ENCODE results near the gene ARHGEF19.
"Not testable (repeated sequence)": the region's sequence is repeated elsewhere in the genome, so short reads cannot be mapped to it uniquely, and the experiment has no call there.

The ARHGEF19 gene

GRCh38 chr1:16167331-16168143 lies 44.9 kb downstream of the ARHGEF19 start:
- H3K27ac Mint-ChIP-seq (ENCODE audit: low read depth), result peak overlapping the region; percentile 74
- DNase-seq (ENCODE audit: low spot score in 2 of 2) (peak; percentile 40 to 72), ATAC-seq (replicated peaks; ENCODE audit: extremely low read depth, poor library complexity, severe bottlenecking) (peak; percentile 92)
- no peaks in the 10 kb centered on the region for H3K9me3 Mint-ChIP-seq
- peaks cover 43% of the 10 kb centered on the region for H3K4me1 Mint-ChIP-seq
- peaks cover 5% of the 10 kb centered on the region for H3K36me3 Mint-ChIP-seq (ENCODE audit: insufficient read depth)
- H3K27me3 Mint-ChIP-seq, result no peaks in the 10 kb centered on the region
- peak overlapping the region; percentile 69 for H3K4me3 Mint-ChIP-seq

GRCh38 chr1:16166117-16166516 lies 46.3 kb downstream of the ARHGEF19 start:
- peak overlapping the region; percentile 69 for H3K27ac Mint-ChIP-seq (ENCODE audit: low read depth)

GRCh38 chr1:16165548-16165947 lies 46.9 kb downstream of the ARHGEF19 start:
- DNase-seq (ENCODE audit: low spot score in 2 of 2) (no peak), ATAC-seq (replicated peaks; ENCODE audit: extremely low read depth, poor library complexity, severe bottlenecking) (no peak)
- Mint-ChIP-seq H3K27me3 (no peaks in the 10 kb centered on the region), H3K9me3 (no peaks in the 10 kb centered on the region), H3K4me1 (peaks cover 56% of the 10 kb centered on the region), H3K36me3 (ENCODE audit: insufficient read depth) (peaks cover 7% of the 10 kb centered on the region), H3K4me3 (no peak overlapping the region), H3K27ac (ENCODE audit: low read depth) (peak overlapping the region; percentile 69)

More at GRCh38 chr1:16166117-16166516, 46.3 kb downstream of the ARHGEF19 start:
- DNase-seq (ENCODE audit: low spot score in 2 of 2), result no peak
- no peaks in the 10 kb centered on the region for H3K27me3 Mint-ChIP-seq
- no peaks in the 10 kb centered on the region for H3K9me3 Mint-ChIP-seq
- no peak overlapping the region for H3K4me3 Mint-ChIP-seq
- peaks cover 56% of the 10 kb centered on the region for H3K4me1 Mint-ChIP-seq
- H3K36me3 Mint-ChIP-seq (ENCODE audit: insufficient read depth), result peaks cover 5% of the 10 kb centered on the region
- no peak for ATAC-seq (replicated peaks; ENCODE audit: extremely low read depth, poor library complexity, severe bottlenecking)

GRCh38 chr1:16165073-16165364 lies 47.4 kb downstream of the ARHGEF19 start:
- peaks cover 7% of the 10 kb centered on the region for H3K36me3 Mint-ChIP-seq (ENCODE audit: insufficient read depth)
- peaks cover 56% of the 10 kb centered on the region for H3K4me1 Mint-ChIP-seq
- DNase-seq (ENCODE audit: low spot score in 2 of 2) (no peak), ATAC-seq (replicated peaks; ENCODE audit: extremely low read depth, poor library complexity, severe bottlenecking) (no peak)
- no peaks in the 10 kb centered on the region for H3K27me3 Mint-ChIP-seq
- peak overlapping the region; percentile 23 for H3K4me3 Mint-ChIP-seq
- peak overlapping the region; percentile 69 for H3K27ac Mint-ChIP-seq (ENCODE audit: low read depth)
- H3K9me3 Mint-ChIP-seq, result no peaks in the 10 kb centered on the region

GRCh38 chr1:16164213-16165072 lies 48.0 kb downstream of the ARHGEF19 start:
- Mint-ChIP-seq H3K27me3 (no peaks in the 10 kb centered on the region), H3K4me3 (peak overlapping the region; percentile 23), H3K9me3 (no peaks in the 10 kb centered on the region), H3K4me1 (peaks cover 55% of the 10 kb centered on the region), H3K27ac (ENCODE audit: low read depth) (peak overlapping the region; percentile 69), H3K36me3 (ENCODE audit: insufficient read depth) (peaks cover 7% of the 10 kb centered on the region)
- no peak for DNase-seq (ENCODE audit: low spot score in 2 of 2)
- ATAC-seq (replicated peaks; ENCODE audit: extremely low read depth, poor library complexity, severe bottlenecking), result no peak

GRCh38 chr1:16163608-16164212 lies 48.7 kb downstream of the ARHGEF19 start:
- ATAC-seq (replicated peaks; ENCODE audit: extremely low read depth, poor library complexity, severe bottlenecking); DNase-seq (ENCODE audit: low spot score in 2 of 2); H3K36me3 Mint-ChIP-seq (ENCODE audit: insufficient read depth); H3K9me3 Mint-ChIP-seq; H3K27me3 Mint-ChIP-seq: not testable (repeated sequence)
- H3K27ac Mint-ChIP-seq (ENCODE audit: low read depth), result peak overlapping the region; percentile 69
- H3K4me3 Mint-ChIP-seq, result peak overlapping the region; percentile 73
- peaks cover 52% of the 10 kb centered on the region for H3K4me1 Mint-ChIP-seq

- Mint-ChIP-seq H3K4me1 (peaks cover 61% of the 10 kb centered on the region), H3K9me3 (no peaks in the 10 kb centered on the region), H3K27me3 (no peaks in the 10 kb centered on the region), H3K27ac (ENCODE audit: low read depth) (peak overlapping the region; percentile 68), H3K4me3 (peak overlapping the region; percentile 73), H3K36me3 (ENCODE audit: insufficient read depth) (peaks cover 2% of the 10 kb centered on the region)
- DNase-seq (ENCODE audit: low spot score in 2 of 2), result peak in 1 of 2 donors; percentile 41
- ATAC-seq (replicated peaks; ENCODE audit: extremely low read depth, poor library complexity, severe bottlenecking), result peak; percentile 61
Measured at GRCh38 chr1:16162163-16162822, 50.2 kb downstream of the ARHGEF19 start.

- DNase-seq (ENCODE audit: low spot score in 2 of 2) (no peak), ATAC-seq (replicated peaks; ENCODE audit: extremely low read depth, poor library complexity, severe bottlenecking) (no peak)
- H3K27ac Mint-ChIP-seq (ENCODE audit: low read depth), result peak overlapping the region; percentile 68
- peak overlapping the region; percentile 73 for H3K4me3 Mint-ChIP-seq
- no peaks in the 10 kb centered on the region for H3K27me3 Mint-ChIP-seq
- peaks cover 65% of the 10 kb centered on the region for H3K4me1 Mint-ChIP-seq
- H3K9me3 Mint-ChIP-seq, result no peaks in the 10 kb centered on the region
- H3K36me3 Mint-ChIP-seq (ENCODE audit: insufficient read depth), result peaks cover 4% of the 10 kb centered on the region
Measured at GRCh38 chr1:16161717-16162116, 50.7 kb downstream of the ARHGEF19 start.

- H3K4me1 Mint-ChIP-seq, result peaks cover 55% of the 10 kb centered on the region
- H3K27me3 Mint-ChIP-seq, result no peaks in the 10 kb centered on the region
- H3K27ac Mint-ChIP-seq (ENCODE audit: low read depth), result no peak overlapping the region
- DNase-seq (ENCODE audit: low spot score in 2 of 2) (no peak), ATAC-seq (replicated peaks; ENCODE audit: extremely low read depth, poor library complexity, severe bottlenecking) (no peak)
- no peak overlapping the region for H3K4me3 Mint-ChIP-seq
- H3K9me3 Mint-ChIP-seq, result no peaks in the 10 kb centered on the region
- peaks cover 5% of the 10 kb centered on the region for H3K36me3 Mint-ChIP-seq (ENCODE audit: insufficient read depth)
Measured at GRCh38 chr1:16158993-16159831, 53.2 kb downstream of the ARHGEF19 start.

- no peaks in the 10 kb centered on the region for H3K9me3 Mint-ChIP-seq
- peaks cover 8% of the 10 kb centered on the region for H3K27me3 Mint-ChIP-seq
- ATAC-seq (replicated peaks; ENCODE audit: extremely low read depth, poor library complexity, severe bottlenecking) (peak; percentile 67), DNase-seq (ENCODE audit: low spot score in 2 of 2) (peak in 1 of 2 donors; percentile 29)
- no peak overlapping the region for H3K4me3 Mint-ChIP-seq
- no peak overlapping the region for H3K27ac Mint-ChIP-seq (ENCODE audit: low read depth)
- peaks cover 47% of the 10 kb centered on the region for H3K4me1 Mint-ChIP-seq
- H3K36me3 Mint-ChIP-seq (ENCODE audit: insufficient read depth), result peaks cover 5% of the 10 kb centered on the region
Measured at GRCh38 chr1:16158025-16158424, 54.4 kb downstream of the ARHGEF19 start.

GRCh38 chr1:16156848-16157495 lies 55.5 kb downstream of the ARHGEF19 start:
- no peak overlapping the region for H3K27ac Mint-ChIP-seq (ENCODE audit: low read depth)
- peak overlapping the region; percentile 42 for H3K4me3 Mint-ChIP-seq

More at GRCh38 chr1:16156848-16157495, 55.5 kb downstream of the ARHGEF19 start:
- Mint-ChIP-seq H3K27me3 (peaks cover 16% of the 10 kb centered on the region), H3K9me3 (no peaks in the 10 kb centered on the region), H3K36me3 (ENCODE audit: insufficient read depth) (peaks cover 5% of the 10 kb centered on the region), H3K4me1 (peaks cover 37% of the 10 kb centered on the region)
- ATAC-seq (replicated peaks; ENCODE audit: extremely low read depth, poor library complexity, severe bottlenecking) (no peak), DNase-seq (ENCODE audit: low spot score in 2 of 2) (no peak)

Measured in central memory CD8-positive, alpha-beta T cell (primary cell).